ENCODE measurements around the gene KLHL2. TPM values are rescaled to one million over a fixed set of nuclear protein-coding genes. Genes with fewer than 3 reads are reported as not detected.

Gene KLHL2
- total and polyA plus RNA-seq, 2 of the 13 experiments (the other 11 are each of a cell fraction or from before 2014, with no cell fraction given): 9.2 to 17.6 TPM

- no peak for TF ChIP-seq MTA3 (CRISPR knock-in tag; IDR thresholded peaks at IDR 0.05)
- no peak for TF ChIP-seq TRIM24 (CRISPR knock-in tag; IDR thresholded peaks at IDR 0.05)
- TF ChIP-seq, protein P1, sequence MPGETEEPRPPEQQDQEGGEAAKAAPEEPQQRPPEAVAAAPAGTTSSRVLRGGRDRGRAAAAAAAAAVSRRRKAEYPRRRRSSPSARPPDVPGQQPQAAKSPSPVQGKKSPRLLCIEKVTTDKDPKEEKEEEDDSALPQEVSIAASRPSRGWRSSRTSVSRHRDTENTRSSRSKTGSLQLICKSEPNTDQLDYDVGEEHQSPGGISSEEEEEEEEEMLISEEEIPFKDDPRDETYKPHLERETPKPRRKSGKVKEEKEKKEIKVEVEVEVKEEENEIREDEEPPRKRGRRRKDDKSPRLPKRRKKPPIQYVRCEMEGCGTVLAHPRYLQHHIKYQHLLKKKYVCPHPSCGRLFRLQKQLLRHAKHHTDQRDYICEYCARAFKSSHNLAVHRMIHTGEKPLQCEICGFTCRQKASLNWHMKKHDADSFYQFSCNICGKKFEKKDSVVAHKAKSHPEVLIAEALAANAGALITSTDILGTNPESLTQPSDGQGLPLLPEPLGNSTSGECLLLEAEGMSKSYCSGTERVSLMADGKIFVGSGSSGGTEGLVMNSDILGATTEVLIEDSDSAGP (CRISPR knock-in tag; IDR thresholded peaks at IDR 0.05; ENCODE audit: borderline replicate concordance): 0 out of 2 replicates have a peak, but pooled peaks have one; percentile 1
- no peak for TF ChIP-seq TBL1XR1 (IDR thresholded peaks at IDR 0.05; ENCODE audit: borderline replicate concordance, low read length, partially characterized antibody)
- no peak for TF ChIP-seq ZNF30 (CRISPR knock-in tag; IDR thresholded peaks at IDR 0.05)
- no peak for TF ChIP-seq NFIC (IDR thresholded peaks at IDR 0.05; ENCODE audit: low read length)
- no peak for TF ChIP-seq ZNF432 (CRISPR knock-in tag; IDR thresholded peaks at IDR 0.05; ENCODE audit: borderline replicate concordance)
- 0 out of 2 replicates have a peak, but pooled peaks have one; percentile 40 for TF ChIP-seq ZSCAN20 (CRISPR knock-in tag; IDR thresholded peaks at IDR 0.05; ENCODE audit: borderline replicate concordance)
- no peak for TF ChIP-seq MLX (CRISPR knock-in tag; IDR thresholded peaks at IDR 0.05)
- peak; percentile 44; the same call in 1 of the 2 replicates for TF ChIP-seq SAP130 (CRISPR knock-in tag; IDR thresholded peaks at IDR 0.05; ENCODE audit: low read depth)
- TF ChIP-seq ZNF558 (CRISPR knock-in tag; IDR thresholded peaks at IDR 0.05; ENCODE audit: borderline replicate concordance): 0 out of 2 replicates have a peak, but pooled peaks have one; percentile 45
- no peak for TF ChIP-seq AGO1 (IDR thresholded peaks at IDR 0.05; ENCODE audit: low read depth, low read length, poor library complexity, severe bottlenecking)
- TF ChIP-seq PLRG1 (conservative IDR thresholded peaks at IDR 0.05): no peak
- TF ChIP-seq SP5 (CRISPR knock-in tag; IDR thresholded peaks at IDR 0.05; ENCODE audit: borderline replicate concordance, low read depth): peak; percentile 45; the same call in 1 of the 2 replicates
- no peak for TF ChIP-seq ZNF597 (CRISPR knock-in tag; IDR thresholded peaks at IDR 0.05)
- no peak for TF ChIP-seq ZNF562 (CRISPR knock-in tag; IDR thresholded peaks at IDR 0.05; ENCODE audit: borderline replicate concordance)
- TF ChIP-seq MXI1 (IDR thresholded peaks at IDR 0.05; ENCODE audit: borderline replicate concordance, low read depth, low read length): 0 out of 3 replicates have a peak, but pooled peaks have one; percentile 3
- TF ChIP-seq ZNF687 (CRISPR knock-in tag; IDR thresholded peaks at IDR 0.05): peak; percentile 33; the same call in 1 of the 2 replicates
- TF ChIP-seq KDM1A (CRISPR knock-in tag; IDR thresholded peaks at IDR 0.05): no peak
- TF ChIP-seq KDM5A (IDR thresholded peaks at IDR 0.05; ENCODE audit: borderline replicate concordance, low read length): 0 out of 2 replicates have a peak, but pooled peaks have one; percentile 31
- TF ChIP-seq AHR (CRISPR knock-in tag; IDR thresholded peaks at IDR 0.05): no peak
- peak; percentile 71 for TF ChIP-seq ELF1 (CRISPR knock-in tag; IDR thresholded peaks at IDR 0.05)
- no peak for TF ChIP-seq ZNF274 (CRISPR knock-in tag; IDR thresholded peaks at IDR 0.05)
Measured at GRCh38 chr4:165207431-165208220, at the start of gene KLHL2 (continued).
